LNCaP clone FGC (cell line): ENCODE data around the gene DHRS12.
A peak's percentile ranks its signal among the peaks of the same experiment; 100 is the strongest.

Source experiments
- DNase-seq: peaks from one replicate; pipeline ENCODE4 v3.0.0-alpha.2; 2011; ENCODE audit warnings: low read depth
- H3K4me3 ChIP-seq: 2 replicates; pipeline ENCODE4 v1.5.1; 2011; ENCODE audit warnings: mild to moderate bottlenecking, low read depth, low read length, control low read depth
- CTCF ChIP-seq: IDR thresholded peaks from 2 replicates; pipeline ENCODE4 v1.5.1; 2012; ENCODE audit warnings: mild to moderate bottlenecking; ENCODE audit not compliant: control insufficient read depth, insufficient read depth; ENCODE audit errors: extremely low read depth

Gene DHRS12

GRCh38 chr13:51808811-51809210, 4.8 kb upstream of the DHRS12 start:
- TF ChIP-seq CTCF: no peak

GRCh38 chr13:51807041-51807440, 3.1 kb upstream of the DHRS12 start:
- no peak for TF ChIP-seq CTCF
- H3K4me3 ChIP-seq: no peak overlapping the region

More at GRCh38 chr13:51808811-51809210, 4.8 kb upstream of the DHRS12 start:
- DNase-seq: no peak
- H3K4me3 ChIP-seq: no peak overlapping the region

GRCh38 chr13:51806566-51806965, 2.6 kb upstream of the DHRS12 start:
- DNase-seq: no peak
- no peak overlapping the region for H3K4me3 ChIP-seq
- TF ChIP-seq CTCF: no peak

More at GRCh38 chr13:51807041-51807440, 3.1 kb upstream of the DHRS12 start:
- no peak for DNase-seq

GRCh38 chr13:51805925-51806324, 2.0 kb upstream of the DHRS12 start:
- DNase-seq: no peak
- no peak overlapping the region for H3K4me3 ChIP-seq
- TF ChIP-seq CTCF: no peak

- no peak for DNase-seq
- H3K4me3 ChIP-seq: no peak overlapping the region
- TF ChIP-seq CTCF: no peak
Observed at GRCh38 chr13:51805313-51805712, 1.4 kb upstream of the DHRS12 start.

- no peak for DNase-seq
- peak overlapping the region; percentile 64 for H3K4me3 ChIP-seq
- TF ChIP-seq CTCF: no peak
Observed at GRCh38 chr13:51804295-51805172, 571 bp upstream of the DHRS12 start.
